Measurements from ENCODE around the gene DLD.
"Not testable (repeated sequence)": the region's sequence is repeated elsewhere in the genome, so short reads cannot be mapped to it uniquely, and the experiment has no call there.

Gene DLD

GRCh38 chr7:107946451-107946850, 55.5 kb downstream of the DLD start:
- DNase-seq = no peak

- no peak for DNase-seq
Measured at GRCh38 chr7:107946881-107947280, 55.9 kb downstream of the DLD start.

GRCh38 chr7:107948645-107949442, 57.9 kb downstream of the DLD start:
- DNase-seq = no peak

DNA sequence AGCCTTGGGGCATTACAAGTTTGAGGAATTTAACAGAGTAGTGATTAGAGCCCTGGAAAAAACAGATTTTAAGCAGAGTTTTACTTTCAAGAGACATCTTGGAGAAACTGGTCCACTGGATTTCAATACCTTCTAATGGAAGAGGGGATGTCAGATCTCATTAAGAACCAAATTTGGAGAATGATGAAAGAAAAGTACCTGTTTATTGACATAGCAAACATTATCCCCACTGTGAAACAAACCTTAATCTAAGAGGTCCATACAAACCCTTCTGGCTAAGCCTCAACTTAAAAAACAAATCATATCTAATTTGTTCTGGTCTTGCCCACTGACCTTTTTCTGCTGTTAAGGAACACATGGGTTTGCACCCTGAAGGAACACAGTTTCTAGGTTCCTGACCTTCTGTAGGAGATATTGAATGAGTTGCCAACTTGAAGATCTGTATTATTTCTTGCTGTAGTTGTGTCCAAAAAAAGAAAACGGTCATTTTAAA, 58.5 kb downstream of the DLD start:
- DNase-seq = no peak

- no peak for DNase-seq
Measured at GRCh38 chr7:107951172-107951787, 60.3 kb downstream of the DLD start.

GRCh38 chr7:107951896-107952295, 60.9 kb downstream of the DLD start:
- no peak for DNase-seq

- DNase-seq = no peak
Measured at GRCh38 chr7:107953265-107953923, 62.4 kb downstream of the DLD start.

DNA sequence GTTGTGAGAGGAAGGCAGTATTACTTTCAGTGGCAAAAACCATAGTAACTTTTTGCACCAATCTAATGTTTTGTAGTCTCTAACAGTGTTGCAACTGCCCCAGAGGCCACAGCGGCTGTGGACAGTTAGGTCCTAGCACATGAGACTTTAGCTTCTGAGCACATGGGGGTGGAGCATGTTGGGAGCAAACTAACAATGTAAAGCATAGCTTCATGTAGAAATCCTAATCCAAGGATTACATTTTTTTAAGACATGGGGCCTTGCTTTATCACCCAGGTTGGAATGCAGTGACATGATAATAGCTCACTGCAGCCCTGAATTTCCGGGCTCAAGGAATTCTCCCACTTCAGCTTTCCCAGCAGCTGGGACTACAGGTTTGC, 62.9 kb downstream of the DLD start:
- DNase-seq = no peak

DNA sequence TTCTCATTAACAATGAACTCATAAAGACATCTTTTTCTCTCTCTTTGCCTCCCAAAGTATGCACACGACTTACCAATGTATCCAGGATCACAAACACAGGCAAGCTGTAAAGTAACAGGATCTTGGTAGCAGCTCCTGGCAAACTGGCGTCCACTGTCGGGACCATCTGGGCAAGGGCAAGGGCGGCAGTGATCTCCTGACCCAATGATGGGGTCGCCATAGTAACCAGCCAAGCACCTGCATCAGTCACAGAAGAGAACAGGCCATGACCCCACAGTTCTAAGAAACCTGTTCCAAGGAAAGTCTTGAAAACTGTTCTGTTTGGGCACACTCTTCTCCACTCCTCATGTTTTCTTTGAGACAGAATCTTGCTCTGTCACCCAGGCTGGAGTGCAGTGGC, 64.4 kb downstream of the DLD start:
- DNase-seq = no peak

DNA sequence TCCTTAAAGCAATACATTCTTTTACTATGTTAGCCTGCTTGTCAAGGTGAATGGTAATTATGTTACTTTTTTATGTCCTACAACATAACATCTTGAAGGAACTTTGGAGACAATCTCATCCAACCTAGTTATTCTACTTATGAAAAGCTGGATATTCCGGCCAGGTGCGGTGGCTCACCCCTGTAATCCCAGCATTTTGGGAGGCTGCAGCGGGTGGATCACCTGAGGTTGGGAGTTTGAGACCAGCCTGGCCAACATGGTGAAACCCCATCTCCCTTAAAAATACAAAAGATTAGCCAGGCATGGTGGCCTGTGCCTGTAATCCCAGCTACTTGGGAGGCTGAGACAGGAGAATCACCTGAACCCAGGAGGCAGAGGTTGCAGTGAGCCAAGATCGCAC, 66.0 kb downstream of the DLD start:
- DNase-seq = not testable (repeated sequence)

GRCh38 chr7:107957436-107957835, 66.5 kb downstream of the DLD start:
- DNase-seq = no peak

DNA sequence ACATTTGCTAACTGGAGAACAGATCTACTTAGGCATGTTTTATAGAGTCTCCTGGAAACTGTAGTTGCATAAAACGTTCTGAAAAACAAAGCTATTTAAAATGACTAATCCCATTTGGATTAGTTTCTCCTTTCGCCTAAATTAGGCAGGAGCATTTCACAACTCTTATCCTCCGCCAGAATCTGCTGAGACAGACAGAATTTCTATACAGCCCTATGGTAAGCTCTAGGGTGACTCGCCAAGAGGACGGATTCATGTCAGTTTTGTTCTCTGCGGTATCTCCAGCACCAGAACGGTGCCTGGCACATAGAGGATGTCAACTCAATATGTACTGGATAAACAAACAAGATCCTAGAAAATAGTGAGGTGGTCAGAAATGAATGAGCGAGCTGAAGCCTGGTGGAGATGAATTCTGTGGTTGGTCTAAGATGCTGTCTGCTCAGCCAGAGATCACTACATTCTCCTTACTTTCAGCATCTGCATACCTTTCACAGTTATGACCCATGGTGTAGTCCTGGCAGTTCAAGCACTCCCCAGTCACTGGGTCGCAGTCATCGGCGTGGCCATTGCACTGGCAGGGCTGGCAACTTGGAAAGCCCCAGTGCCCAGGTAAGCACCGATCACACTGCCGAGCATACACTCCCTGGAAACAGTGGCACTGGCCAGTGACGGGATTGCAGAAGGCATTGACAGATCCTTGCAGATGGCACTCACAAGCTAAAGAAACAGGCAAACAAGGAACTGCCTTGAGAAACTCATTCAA, 68.0 kb downstream of the DLD start:
- no peak for DNase-seq

DNA sequence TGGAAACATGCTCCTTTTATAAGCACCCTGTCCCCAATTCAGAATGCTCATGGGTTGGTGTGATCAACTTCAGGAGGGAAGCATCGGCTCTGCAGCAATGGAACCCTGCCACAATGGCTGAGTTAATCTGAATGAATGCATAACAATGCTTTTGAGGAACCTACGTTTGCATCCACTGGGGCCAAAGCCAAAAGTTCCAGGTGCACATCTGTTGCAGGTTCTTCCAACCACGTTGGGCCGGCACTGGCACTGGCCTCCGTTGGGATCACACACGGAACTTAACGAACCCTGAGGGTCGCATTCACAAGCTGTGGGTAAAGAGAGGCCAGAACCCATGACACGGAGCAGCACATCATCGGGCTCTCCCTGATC, 68.5 kb downstream of the DLD start:
- DNase-seq = no peak

DNA sequence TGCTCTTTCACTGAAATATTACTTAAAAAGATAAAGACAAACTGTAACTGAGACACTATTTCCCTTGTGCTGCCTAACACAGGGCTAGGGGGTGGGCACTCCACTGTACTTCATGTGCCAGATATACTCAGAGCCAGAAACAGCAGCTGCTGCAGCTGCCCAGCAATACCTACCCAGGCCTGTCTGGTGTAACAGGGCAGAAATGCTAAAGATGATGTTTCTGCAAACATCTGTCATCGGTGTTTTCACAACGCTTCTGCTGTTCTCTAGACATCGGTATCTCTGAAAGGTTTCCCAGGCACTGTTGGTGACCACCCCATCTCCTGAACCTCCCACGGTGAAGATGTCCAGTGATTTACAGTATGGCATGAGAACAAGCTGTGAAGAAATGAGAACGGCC, 69.3 kb downstream of the DLD start:
- no peak for DNase-seq

GRCh38 chr7:107961405-107961804, 70.4 kb downstream of the DLD start:
- no peak for DNase-seq

DNA sequence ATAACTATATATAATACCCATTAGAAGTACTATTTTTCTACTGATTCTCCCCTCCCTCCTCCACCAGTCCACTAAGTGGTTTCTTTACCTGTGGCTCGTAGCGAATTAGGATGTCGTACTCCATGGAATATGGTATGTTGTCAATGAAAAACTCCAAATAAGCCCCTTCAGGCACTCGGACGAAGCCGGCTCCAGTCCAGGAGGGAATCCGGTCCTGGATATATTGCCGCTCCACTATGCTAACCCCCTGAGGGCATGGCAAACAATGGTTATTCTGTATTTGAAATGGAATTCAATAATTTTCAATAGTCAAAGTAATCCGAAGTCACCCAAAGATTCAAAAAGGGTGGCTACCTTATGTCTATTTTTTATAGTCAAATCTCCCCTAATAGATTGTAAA, 71.8 kb downstream of the DLD start:
- DNase-seq = no peak

GRCh38 chr7:107964510-107964909, 73.5 kb downstream of the DLD start:
- no peak for DNase-seq

- DNase-seq = no peak
Measured at GRCh38 chr7:107966711-107967110, 75.7 kb downstream of the DLD start.

- no peak for DNase-seq
Measured at GRCh38 chr7:107967420-107967819, 76.4 kb downstream of the DLD start.

- no peak for DNase-seq
Measured at GRCh38 chr7:107968449-107968848, 77.5 kb downstream of the DLD start.

DNA sequence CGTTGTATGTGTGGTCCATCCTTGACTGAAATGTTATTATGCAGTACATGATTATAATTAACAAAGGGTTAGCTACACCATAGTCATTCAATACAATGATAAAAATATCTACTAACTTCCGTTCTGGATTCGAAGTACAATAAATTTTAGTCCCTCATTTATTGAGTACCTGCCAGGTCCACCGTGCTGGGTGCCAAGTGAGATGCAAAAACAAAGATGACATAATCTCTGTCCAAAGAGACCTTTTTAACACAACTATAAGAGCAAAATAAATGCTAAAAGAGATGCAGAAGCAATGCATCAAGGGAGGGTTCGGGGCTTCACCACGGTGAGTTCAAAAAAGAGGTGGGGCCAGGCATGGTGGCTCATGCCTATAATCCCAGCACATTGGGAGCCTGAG, 78.9 kb downstream of the DLD start:
- no peak for DNase-seq
